A172 (cell line): ENCODE results near the gene VDAC1. TPM values are rescaled to one million over a fixed set of nuclear protein-coding genes. Genes with fewer than 3 reads are reported as not detected.

ENCODE experiments used
- DNase-seq: peaks from one replicate; pipeline ENCODE4 v3.0.0-alpha.2; 2015; ENCODE audit warnings: low spot score
- total RNA-seq: library from RNA; depleted of rRNA; stranded (reverse); fragments of >200 nt; shearing (Covaris generic); gene quantifications from 2 replicates; pipeline ENCODE4 v1.2.3, GENCODE V29; 2014

VDAC1 gene
- total RNA-seq, 1 experiment from 2014 or later, result 618 TPM

DNA sequence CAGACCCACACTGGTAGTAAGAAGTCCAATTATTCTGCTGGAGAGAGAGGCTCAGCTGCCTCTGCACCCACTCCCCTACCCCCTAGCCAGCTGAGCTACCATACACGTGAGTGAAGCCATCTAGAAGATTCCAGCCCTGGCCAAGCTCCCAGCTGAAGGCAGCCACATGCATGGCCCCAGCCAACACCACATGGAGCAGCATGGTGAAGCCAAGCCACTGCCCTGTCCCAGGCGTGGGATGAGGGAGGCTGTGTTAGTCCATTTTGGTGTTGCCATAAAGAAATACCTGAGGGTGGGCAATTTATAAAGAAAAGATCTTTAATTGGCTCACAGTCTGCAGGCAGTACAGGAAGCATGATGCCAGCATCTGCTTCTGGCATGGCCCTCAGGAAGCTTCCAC, 20.0 kb upstream of the VDAC1 start:
- no peak for DNase-seq

DNA sequence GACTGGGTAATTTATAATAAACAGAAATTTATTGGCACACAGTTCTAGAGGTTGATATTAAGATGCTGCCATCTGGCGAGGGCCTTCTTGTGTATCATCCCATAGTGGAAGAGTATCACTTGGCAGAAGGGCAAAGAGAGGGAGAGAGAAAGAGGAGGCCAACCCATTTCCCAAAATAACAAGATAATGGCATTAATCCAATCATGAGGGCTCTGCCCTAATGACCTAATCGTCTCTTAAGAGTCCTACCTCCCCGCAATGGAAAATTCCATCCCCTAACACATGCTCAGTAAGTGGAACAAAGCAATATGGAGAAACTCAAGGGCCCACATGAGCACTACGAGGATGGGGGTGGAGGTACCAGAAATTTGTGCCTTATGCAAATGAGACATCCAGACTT, 17.6 kb upstream of the VDAC1 start:
- DNase-seq, result no peak

DNA sequence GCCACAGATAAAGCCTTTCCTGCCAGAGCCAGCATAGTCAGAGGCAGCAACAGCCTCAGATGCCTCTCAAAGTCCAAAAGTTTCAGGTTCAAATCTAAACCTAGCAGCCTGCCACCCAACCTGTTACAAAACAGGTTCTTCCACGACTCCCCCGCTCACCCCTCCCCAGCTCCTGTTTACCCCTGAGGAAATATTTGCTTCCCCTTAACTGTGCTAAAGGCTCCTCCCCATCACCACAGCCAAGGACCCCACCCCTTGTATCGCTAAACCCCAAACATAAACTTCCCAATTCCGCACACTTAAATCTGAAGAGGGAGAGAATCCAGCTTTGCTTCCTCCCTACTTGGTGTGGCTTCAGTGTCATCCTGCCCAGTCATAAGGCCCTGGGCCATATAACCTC, 15.4 kb upstream of the VDAC1 start:
- no peak for DNase-seq

DNA sequence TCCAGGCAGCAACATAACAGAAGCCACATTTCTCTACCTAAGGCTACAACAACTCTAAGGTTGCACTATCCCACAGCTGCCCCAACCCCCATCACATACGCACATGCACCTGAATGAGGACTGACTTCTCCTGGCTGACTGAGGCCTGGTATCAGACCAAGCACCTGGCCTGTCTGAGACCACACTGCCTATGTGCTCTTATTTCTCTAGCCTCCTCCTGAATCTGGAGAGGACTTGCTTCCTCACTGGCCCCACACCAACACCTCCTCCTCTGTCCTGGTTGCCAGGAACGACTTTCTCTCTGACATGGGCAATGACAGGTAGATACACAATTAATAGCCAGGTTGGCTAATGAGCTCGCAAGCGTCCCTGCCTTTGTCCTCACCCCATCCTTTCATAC, 14.9 kb upstream of the VDAC1 start:
- DNase-seq, result no peak

DNA sequence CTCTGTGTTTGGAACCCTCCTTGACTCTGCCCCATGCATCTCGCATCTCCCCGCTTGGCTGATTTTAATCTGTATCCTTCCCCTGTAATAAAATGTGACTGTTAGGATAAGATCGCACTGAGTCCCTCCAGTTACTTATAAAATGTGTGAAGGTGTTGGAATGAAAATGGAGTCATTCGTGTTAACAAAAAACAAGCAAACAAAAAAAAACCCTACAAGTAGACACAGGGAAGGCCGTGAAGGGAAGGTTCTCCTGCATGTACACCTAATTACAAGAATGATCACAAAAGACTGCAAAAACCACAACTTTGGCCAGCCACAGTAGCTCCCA, 14.2 kb upstream of the VDAC1 start:
- DNase-seq, result no peak

DNA sequence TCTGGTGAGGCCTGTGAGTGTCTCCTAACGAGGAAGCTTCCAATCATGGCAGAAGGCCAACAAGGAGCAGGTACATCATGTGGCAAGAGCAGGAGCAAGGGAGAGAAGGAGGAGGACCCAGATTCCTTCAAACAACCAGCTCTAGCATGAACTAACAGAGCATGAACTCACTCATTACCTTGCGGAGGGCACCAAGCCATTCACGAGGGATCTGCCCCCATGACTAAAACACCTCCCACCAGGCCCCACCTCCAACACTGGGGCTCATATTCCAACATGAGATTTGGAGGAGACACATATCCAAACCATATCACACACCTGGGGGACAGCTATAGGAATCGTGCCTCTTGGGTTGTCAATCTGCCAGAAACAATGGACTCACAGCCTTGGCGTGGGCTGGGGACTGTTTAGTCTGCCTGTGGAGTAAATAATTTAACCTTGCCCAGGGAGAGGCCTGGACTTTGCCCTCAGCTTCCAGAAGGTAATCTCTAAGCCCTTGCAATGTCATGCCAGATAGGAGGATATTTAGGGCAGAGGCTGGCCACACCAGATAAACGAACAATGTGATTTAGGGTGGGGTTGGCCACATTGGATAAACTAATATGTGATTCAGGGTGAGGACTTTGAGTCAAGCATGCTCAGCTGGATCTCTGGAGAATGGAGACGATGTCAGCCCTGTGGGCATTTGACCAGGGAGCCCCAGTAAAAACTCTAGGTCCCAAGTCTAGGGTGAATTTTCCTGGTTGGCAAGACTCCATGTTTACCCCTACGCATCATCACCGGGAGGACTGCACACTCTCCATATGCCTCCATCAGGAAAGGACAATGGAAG, 13.6 kb upstream of the VDAC1 start:
- peak; percentile 41 for DNase-seq

DNA sequence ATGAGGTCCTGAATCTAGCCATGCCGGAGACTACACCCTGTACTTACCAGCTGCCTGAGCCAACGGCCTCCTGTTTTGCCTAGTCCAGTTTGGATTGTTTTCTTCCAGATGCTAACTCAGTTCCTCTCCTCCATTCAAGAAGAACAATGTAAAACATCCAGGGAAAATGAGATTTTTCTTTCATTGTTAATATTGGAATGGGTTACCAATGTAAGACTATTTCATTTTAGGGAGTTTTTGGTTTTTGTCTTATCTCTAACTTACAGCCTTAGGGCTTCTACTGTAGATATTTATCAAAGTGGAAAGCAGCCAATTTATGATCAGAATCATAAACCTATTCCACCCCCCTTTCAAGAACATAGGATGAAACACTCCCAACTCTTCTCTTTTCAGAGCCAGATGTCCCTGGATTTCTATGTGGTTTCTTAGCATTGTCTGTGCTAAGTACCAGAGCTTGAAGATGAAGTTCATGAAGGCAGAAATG, 3.5 kb upstream of the VDAC1 start:
- DNase-seq, result no peak

DNA sequence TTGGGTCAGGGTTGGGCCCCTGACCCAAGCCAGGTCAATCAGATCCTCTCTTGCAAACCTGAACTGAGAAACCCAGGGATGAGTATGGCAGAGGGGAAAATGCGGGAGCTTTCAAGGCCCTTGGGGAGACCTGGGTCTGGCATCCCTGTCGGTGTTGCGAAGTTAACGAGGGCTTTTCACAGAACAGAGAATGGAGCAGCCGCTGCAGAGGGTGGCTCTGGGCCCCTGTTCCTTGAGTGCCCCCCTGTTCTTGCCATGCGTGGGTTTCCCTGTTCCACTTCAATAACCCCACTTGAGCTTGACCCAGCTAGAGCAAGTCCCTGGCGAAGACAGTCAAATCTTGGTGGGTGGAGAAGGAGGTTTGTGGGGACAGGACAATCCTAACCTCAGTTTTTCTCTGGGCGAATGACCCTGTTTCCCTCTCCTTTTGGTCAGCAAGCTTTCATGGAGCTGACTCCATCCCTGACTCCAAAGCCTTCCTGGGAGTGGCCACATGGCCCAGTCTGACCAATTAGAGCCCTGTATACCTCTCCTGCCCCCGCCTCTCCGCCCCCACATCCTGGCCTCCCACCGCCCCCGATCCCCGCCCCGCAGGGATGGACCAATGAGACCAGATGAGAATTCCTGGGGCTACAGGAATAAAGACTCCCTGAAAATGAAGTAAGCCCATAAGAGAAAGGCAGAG, 2.9 kb upstream of the VDAC1 start:
- peak; percentile 38 for DNase-seq

DNA sequence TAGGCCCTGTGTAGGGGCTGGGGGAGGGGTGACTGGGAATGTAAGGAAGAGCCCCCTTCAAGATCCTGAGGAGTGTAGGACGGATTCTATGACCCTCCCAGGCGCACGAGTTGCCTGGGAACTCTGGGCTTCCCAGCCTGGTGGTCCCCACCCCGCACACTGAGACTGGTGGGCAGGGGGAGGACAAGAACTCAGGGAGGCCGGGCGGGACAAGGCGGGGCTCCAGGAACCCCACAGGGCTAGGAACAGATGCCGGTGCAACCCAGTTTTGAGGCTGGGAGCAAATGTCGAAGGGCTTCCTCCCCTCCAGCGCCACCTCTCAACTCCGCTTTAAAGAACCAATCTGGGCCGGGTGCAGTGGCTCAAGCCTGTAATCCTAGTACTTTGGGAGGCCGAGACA, 1.3 kb upstream of the VDAC1 start:
- no peak for DNase-seq

DNA sequence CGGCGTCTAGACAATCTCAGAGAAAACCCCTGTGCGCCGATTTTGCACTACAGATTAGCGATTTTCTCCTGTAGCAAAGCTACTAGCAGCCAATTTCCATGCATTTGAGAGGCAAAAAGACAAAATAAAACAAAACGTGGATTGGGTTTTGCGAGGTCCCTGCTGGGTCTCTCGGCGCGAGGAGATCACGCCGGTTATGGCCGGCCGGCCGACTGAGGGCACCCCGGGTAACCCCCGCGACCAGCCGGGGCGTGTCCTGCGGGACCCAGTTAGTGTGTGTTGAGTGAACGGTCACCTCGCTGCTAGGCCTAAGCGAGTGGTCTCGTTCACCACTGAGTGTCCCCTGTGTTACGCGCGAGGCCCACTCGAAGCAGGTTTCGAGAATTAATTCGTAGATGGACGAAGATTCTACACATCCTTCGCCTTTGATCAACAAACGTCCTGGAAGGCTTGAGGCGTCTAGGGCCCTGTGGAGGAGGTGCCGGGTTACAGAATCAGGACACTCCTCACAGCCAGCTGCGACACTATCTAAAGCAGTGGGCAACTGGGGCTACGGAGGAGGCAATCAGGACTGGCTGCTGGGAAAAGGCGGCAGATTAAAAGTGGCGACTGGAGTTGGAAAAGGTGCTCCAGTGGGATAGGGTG, 764 bp upstream of the VDAC1 start:
- no peak for DNase-seq

DNA sequence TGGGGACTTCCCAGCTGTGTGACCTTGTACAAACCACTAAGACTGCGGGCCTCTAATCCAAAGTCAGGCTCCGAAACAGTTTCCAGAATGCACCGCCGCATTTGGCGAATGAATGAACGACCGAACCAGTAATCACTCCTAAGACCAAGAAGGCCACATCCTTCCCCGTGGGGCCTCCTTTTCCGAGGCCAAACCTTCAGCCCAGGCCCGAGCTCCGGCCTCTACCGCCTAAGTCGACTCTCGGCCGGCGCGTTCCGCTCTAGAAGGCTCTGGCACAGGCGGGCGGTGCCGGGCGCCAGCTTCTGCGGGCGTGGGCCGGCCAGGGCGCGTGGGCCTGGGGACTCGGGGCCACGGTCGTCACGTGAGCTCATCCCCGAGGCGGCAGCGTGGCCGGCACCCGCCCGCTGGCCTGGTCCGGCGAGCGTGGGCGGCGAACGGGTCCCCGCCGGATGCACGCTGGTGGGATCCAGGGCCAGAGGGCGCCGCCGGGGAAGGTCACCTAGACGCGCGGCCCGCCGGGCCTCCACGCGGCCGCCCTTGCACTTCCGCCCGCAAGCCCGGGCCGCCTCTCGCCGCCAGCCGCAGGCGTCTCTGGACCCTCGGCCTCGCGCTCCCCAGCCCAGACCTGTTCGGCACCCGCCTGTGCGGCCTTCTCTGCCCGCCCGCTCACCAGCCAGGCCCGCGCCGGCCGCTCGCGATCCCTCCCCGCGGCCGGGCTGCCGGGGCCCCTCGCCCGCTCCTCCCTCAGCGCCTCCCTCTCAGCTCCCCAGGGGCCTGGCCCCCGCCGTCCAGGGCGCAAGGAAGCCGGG, 754 bp downstream of the VDAC1 start:
- DNase-seq, result no peak

DNA sequence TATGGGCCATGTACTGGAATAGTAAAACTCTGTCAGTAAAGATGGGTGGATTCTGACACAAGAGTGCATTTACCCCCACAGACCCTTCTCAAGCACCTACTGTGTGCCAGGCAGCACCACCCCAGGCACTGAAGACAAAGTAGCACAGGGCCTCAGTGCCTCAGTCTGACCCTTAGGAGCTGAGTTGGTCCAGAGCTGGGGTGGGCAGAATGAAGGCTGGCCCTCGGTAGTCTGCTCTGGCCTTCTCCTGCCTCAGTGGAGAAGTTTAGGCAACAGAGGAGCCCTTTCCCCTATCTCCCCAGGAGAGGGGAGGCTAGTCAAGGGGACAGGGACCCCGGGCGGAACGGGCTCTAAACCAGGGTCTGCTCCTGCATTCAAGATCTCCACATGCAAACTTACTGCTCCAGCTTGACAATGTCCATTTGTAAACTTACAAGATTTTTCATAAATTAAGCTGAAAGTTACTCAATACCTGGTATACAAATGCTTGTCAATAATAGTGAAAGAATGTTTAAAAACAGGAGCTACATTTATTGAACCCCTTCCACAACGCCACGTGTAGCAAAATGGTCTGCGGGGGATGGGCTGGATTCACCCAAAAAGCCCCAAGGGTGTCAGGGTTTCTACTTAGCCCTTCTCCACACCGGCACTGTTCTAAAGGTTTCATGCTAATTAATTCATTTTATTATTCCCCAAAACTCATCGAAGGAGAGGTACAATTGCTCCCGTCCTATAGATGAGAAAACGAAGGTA, 1.5 kb downstream of the VDAC1 start:
- no peak for DNase-seq

DNA sequence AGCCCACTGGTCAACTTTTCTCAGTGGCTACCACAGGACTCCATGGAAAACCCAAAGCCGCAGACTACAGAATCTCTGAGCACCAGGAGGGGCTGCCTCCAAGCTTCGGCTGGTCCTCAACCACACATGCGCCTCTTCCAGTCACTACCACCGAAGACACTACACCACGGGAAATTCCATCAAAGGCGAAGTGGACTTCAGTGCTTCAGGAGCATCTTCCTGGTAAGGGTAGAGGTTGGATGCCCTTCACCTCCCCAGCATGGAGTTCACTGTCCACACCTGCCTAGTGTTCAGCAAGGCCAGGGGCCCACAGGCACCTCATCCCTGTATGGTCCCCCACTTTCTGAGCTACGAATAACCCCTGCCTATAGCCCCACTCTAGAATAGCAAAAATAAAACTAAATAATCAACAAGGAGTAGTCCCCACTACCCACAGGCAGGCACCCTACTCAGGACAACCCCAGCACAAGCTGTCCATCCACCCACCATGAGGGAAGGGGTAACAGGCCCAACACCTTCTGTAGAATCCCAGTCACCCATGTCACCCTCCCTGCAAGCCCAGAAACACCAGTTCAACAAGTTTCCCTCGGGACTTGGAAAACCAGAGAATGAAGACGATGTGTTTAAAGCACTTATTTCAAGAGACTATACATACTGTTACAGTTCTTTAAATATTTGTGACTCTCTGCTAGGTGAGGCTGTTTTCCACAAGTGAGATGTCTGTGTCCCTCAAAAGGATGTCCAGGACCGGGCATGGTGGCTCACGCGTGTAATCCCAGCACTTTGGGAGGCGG, 2.6 kb downstream of the VDAC1 start:
- DNase-seq, result no peak

DNA sequence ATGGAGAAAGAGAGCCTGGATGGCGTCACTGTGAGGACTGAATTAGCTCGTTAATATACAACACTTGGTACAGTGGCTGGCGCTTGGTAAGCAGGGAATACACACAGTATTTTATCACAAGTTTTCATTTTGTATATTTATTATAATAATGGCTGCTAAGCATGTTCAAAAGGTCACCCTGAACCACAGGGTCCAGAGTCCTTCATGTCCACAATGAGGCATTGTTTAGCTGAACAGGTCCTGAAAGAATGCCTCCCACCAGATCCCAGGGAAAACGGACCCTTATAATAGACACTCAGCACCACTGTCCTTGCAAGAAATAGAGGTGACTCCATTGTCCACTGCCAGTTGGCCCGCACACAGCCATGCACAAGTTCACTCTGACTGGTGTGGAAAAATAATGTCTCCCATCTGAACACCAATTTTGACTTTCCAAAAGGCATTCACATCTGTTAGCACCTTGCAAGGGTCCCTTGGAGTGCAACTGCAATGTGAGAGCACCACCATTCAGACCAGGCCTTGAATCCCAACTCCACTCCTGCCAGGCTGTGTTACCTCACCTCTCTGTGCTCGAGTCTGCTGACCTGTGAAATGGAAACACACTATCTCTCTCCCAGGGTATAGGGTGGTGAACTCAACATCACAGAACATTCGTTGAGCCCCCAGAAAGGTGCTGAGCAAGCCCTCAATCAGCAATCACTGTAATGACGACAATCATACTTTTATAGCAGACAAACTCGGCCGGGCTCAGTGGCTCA, 3.9 kb downstream of the VDAC1 start:
- DNase-seq, result no peak

DNA sequence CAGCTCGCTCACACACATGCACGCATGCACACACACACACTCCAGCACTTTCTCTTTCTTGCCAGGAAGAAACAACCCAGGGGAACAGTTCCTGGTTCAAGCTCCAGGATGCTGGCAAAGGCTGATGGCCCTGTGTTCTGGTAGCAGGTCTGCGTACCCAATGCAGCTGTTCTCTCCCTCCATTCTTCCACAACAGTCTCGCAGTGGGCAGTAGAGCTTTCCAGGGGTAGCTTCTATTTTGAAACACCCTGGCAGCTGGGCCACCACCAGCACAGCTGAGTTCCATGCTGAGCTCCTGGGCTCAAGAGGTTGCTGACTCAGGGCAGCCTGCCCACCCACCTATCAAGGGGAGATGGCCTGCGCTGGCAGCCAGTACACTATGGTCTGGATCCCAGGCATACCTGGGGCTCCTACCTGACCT, 4.7 kb downstream of the VDAC1 start:
- DNase-seq, result no peak

DNA sequence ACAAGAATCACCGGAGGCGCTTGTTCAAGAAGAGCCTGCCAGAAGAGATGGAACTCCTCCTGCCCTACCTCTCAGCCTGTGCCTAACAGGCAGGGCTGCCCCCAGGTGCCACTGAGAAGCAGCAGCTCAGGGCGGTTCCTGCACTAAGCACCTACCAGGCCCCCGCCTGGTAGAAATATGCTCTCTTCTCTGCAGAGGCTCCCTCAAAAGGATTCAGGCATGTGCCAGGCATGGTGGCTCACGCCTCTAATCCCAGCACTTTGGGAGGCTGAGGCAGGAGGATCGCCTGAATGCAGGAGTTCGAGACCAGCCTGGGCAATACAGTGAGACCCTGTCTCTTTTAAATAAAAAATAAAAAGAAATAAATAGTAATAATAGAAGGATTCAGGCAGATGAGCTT, 6.0 kb downstream of the VDAC1 start:
- DNase-seq, result no peak

DNA sequence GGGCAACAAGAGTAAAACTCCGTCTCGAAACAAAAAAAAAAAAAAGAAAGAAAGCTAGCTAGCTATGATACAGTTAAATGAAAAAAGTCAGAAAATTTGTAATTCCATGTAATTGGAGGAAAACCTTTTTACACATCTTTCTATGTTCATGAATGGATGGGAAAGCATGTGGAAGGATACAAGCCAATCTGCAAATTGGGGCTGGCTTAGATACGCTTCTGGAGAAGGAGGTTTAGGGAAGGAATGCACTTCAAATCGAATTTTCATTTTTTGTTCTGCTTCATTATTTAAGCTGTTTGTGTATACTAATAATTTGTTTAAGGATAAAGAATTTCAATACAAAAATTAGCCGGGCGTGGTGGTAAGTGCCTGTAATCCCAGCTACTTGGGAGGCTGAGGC, 6.7 kb downstream of the VDAC1 start:
- DNase-seq, result no peak

DNA sequence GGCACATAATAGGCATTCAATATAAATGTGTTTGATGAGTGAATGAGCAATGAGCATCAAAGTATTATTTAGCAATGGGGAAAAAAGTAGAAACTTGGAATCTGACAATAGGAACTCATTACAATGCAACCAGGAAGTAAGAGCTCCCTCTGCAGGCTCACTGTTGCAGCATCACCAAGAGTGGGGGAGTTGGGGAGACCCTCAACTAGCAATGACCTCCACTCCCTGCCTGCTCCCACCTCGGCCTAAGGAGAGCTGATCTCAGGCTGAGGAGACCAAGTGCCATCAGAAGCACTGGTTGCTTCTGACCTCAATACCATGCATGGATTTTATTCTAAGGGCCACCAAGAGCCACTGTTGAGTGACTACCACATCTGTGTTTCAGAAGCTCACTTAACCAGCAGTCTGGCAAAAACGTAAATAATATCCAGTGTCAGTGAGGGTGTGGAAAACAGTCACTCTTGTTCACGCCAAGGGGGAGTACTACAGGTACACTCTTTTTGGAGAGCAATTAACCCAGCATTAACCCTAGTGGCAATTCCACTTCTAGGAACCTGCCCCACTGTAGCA, 8.0 kb downstream of the VDAC1 start:
- no peak for DNase-seq

DNA sequence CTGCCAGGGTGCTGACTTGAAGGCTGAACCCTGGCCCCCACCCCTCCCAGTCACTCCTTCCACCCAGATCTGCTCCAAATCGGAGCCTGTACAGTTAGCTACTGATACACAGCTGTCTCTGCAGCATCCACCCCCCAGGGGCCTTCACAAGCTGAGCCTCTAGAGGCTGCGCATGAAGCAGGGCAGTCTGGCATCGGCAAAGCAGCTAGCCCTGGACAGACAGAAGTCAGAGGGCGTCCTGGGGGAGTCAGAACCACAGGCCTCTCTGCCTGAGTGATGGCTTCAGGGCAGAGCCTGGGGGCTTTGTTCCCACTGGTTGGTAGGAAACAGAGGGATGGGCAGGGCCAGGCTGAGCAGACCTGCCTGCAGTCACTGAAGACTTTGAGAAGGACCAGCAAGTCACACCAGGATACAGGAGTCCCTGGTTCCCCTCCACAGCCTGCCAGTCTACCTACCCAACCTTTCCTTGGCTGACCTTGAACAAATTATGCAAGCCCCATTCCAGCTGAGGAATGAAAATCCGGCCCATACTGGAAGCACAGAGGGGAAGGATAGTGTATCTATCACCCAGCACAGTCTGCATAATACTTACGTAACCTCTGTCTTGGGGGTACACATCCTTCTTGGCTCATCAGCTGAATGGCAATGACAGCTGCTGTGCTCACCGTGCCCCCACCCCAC, 8.8 kb downstream of the VDAC1 start:
- no peak for DNase-seq
